Lung microvascular endothelial cell (primary cell): Measurements from ENCODE around the gene IMMT. TPM values are rescaled to one million over a fixed set of nuclear protein-coding genes. Genes with fewer than 3 reads are reported as not detected.
"Not testable (repeated sequence)": the region's sequence is repeated elsewhere in the genome, so short reads cannot be mapped to it uniquely, and the experiment has no call there.

Experiments
- DNase-seq, 2 donors: peaks; one replicate each; pipeline versions ENCODE4 v3.0.0 to v3.0.0-alpha.2; 2010; ENCODE audit warnings: low read depth in 2 of 2
- total RNA-seq: library from RNA; depleted of rRNA; stranded (reverse); fragments of >200 nt; gene quantifications from 2 replicates; pipeline ENCODE4 v1.2.1, GENCODE V29; 2014

Gene IMMT
- 33.7 and 41.2 TPM in 2 replicates for total RNA-seq

DNA sequence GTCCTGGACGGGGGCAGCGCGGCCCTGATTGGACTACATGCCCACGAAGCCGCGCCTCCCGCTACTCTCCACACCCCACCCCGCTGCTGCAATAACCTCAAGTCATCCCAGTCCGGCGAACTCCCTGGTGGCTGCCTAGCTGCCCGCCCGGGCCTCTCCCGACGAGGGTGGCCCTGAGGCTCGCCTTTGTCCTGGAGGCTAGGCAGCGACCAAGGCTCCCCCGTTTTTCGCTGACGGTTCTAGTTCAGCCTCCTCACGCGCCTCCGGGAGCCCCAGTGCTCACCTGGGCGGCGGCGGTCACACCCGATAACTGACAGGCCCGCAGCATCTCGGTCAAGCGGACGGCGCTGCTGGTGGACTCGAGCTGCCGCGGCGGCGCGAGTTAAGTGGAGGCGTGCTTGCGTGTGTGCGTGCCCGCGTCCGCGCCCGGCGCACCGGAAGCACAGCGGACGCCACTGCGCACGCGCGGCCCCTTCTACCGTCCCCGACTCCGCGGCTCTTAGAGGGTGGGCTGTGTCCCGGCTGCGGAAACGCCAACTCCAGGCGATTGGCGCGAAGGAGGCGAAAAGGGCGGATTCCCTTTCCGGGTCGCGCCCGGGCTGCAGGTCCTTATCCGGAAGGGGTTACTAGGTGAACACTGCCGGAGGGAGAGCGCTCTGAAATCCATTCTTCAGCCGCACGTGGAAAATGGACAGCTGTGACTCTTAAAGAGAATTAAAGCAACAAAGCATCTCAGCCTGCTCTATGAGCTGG is at the start of gene IMMT:
TSS of gene IMMT (minus strand) at position 408 of the 753 bp plus-strand sequence. CDS start at position 328, 80 bp downstream.
- DNase-seq: peak; percentile 97 to 98

DNA sequence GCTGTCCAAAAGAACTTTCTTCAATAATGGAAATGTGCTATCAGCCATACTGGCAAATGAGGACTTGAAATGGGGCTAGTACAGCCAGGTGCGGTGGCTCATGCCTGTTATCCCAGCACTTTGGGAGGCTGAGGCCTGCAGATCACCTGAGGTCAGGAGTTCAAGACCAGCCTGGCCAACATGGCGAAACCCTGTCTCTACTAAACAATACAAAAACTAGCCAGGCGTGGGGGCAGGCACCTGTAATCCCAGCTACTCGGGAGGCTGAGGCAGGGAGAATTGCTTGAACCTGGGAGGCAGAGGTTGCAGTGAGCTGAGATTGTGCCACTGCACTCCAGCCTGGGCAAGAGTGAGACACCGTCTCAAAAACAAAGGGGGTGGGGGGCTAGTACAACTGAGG is 49.5 kb upstream of the IMMT start:
- DNase-seq: not testable (repeated sequence)

GRCh38 chr2:86243950-86244733 is 48.9 kb upstream of the IMMT start:
- peak in 1 of 2 donors; percentile 61 for DNase-seq

DNA sequence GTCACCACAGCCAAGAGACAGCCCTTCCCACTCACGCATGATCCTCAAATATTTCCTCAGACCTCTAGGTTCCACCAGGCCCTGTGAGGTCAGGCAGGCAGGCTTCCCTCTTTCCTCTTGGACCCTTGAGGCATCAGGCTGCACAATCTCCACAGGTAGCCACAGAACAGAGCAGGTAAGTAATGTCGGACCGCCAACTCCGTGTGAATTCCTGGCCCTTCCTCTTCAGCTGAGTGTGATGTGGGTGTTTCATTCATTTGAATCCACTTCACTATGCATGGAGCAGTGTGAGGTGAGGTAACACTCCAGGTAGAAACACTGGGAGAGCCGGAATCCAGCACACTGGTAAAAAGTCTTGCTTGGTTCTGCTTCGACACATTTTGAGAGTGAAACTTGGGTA is 48.0 kb upstream of the IMMT start:
- DNase-seq: no peak

DNA sequence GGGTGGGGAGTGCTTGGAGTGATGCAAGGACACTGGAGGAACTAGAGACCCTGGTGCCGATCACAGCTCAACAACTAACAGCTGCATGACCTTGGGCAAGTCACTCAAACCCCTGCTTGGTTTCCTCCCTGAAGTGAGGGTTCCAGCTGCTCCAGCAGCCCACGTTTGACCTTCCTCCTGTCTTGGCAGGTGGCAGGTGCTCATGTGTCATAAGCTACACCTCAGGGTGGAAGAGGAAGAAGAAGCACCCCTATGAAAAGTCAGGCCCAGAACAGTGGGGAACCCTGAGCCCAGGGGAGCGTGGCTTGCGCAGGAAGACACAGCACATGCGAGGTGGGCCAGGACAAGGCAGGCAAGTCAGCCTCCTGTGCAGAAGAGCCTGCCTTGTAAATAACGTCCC is 46.3 kb upstream of the IMMT start:
- no peak for DNase-seq

DNA sequence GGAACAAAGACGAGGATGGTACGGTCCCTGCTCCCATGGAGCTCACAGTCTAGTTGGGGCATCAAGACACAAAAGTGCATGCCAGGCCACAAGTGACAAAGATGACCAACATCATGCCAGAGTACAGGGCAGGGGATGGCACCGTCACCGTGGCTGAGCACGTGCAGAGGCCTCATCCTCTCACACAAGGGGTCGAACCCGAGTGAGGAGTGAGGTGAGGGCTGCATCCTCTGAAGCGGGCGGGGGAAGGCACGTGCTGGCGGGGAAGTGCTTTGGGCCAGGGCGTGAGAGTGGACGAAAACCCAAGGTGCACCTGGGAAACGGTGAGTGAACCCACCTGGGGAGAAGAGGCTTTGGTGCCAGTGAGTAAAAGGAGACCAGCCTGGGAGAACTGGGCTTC is 45.0 kb upstream of the IMMT start:
- no peak for DNase-seq

DNA sequence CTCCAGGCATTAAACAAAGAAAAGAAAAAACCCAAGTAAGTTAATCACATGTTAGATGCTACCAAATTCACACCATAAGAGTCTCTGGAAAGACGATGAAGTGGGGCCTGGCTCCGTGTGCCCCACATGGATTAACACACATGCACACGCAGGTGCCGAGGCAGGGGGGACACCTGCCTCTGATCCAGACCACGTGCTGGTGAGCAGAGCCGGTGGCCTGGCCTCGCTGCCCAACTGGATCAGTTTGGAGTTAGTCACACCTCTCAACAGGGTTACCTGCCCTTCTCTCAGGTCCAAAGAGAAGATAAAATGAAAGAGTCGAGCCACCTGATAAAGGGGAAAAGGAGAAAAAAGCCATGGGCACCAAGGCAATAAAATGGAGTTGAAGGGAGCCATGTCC is 44.5 kb upstream of the IMMT start:
- no peak for DNase-seq

DNA sequence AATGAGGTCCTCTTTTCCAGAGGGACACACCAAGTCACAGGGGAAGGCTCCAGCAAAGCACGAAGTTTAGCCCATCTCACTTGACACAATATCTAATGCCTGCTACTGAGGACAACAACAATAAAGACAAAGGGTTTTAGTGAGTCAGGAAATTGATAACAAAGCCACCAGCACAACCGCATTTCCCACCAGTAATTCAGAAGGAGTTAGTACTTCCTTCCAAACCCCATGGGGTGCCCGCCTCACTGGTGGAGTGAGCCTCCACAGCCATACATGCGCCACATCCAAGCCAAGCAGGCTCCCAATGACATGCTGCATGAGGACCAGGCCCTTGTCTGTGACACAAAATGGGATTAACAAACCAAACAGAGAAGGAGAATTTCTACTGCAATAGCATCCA is 44.1 kb upstream of the IMMT start:
- DNase-seq: no peak

- DNase-seq: no peak
These were observed 43.1 kb upstream of the IMMT start for GRCh38 chr2:86238354-86238753.

DNA sequence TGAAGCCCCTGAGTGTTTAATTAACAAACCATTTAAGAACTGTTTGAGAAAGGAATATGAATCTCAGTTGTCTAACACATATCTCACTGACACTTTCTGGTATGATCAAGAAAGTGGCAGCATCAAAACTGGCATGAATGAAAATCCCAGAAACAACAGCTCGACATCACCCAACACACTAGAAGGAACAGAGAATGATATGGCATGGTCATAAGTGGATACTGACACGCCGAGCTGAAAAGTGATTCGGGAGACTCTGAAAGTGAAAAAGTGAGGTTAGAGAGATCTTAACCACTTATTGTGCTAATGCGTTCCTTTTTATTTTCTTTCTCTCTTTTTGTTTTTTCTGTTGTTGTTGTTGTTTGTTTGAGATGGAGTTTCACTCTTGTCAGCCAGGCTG is 41.9 kb upstream of the IMMT start:
- no peak for DNase-seq

DNA sequence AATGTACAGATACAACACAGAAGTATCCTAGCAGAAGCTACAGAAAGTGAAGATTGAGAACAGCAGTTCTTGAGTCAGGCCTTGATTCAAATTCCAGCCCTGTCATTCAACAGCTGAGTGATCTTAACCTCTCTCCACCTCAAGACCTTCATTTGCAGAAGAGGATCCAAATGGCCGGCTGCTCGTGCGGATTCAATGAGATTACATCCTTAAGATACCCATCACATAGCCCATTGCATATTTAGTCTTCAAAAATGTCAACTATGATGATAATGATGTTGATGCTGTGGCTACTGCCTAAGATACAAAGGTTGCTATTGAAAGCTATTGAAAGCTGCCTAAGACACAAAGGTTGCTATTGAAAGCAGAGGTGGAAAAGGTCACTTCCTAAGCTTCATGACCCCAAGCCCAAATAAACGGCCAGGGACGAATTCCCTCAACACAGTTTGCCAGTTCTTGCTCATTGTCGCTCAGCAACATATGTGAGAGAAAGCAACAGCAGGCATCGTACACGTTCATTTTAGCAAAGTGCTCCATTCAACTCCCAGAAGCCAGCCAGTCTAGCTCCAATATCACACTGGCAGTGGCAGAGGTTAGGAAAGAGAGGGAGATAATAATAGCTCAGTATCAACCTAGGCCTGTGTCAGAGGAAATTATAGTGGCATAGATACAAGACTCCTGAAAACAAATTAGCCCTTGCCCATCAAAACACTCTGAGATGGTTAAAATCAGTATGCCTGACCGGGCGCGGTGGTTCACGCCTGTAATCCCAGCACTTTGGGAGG is 40.1 kb upstream of the IMMT start:
- DNase-seq: no peak

GRCh38 chr2:86234563-86235131 is 39.4 kb upstream of the IMMT start:
- no peak for DNase-seq

DNA sequence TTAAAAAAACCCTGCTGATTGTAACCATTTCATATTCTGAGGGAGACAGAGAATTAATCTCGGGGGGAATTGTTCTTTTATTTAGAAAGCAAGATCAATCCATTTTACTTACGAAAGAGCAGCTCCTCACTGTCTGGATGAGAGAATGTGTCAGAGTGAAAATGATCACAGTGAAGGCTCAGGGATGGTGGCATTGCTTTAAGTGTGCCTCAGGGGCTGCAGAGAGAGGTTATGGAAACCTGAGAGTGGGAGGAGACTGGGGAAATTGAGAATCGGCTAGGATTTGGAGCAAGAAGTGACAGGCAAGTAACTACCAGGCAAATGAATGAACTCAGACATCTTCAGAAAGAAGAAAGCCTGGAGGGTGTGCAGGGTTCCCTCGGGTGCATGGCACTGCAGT is 38.2 kb upstream of the IMMT start:
- no peak for DNase-seq

DNA sequence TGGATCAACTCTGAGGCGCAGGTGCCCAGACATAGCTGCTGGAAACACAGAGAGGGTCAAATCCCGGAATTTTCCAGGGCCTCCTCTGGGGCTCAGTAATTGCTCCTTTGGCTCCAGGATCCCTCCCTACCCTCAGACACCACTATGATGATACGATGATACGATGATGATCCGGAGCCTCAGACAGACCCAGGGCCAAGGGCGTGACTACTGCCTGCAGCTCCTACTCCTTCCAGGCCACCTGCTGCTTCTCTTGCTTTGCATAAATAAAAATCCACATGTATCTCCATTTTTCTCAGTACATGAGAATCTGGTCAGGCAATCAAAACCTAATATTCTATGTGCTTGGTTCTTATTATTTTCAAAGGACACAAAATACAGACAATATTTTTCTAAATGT is 37.6 kb upstream of the IMMT start:
- DNase-seq: no peak

DNA sequence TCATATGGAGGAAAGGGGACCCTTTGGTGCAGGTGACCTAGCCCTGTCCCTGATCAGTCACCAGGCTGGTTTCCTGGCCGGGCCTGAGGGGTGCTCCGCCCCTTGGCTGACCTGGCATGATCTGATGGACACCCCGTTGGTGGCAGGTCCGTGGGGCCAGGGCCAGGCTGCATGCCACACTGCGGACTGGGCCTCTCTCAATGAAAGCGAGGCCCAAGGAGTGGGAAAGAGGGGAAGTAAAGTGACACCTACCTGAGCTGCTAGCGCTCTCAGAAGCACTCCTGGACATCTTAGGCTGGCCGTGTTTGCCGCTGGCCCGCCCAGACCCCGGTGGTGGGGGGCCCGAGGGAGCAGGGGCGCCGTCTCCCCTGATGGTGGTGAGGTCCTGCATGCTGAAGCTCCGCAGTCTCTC is 37.1 kb upstream of the IMMT start:
- no peak for DNase-seq

DNA sequence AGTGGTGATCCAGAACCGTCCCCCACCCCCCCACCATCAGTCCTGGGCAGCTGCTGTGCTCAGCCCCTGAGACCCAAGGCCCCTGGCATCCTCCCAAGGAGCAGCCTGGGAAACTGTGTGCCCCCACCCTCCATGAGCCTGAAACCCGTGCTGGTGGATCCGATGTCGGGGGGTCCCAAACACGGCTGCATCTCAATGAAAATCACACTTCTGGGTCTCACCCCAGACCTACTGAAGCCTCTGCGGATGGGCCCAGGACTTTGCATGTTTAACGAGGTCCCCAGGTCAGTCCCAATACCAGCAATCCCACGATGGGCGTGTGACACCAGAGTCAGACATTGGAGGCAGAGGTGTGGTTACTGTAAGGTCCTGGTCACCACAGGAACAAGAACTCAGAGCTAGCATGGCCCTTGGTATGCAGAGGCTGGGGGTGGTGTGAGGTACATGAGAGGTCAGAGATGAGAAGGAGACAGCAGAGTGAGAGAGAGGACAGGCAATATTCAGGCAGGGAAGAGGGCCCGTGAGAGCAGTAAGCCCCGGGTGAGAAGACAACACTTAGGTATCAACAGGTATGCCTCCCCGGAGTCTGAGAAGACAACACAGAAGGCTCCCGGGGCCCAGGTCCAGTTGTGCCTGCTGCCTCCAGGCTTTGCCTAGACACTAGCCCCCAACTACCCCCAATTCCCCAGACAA is 36.6 kb upstream of the IMMT start:
- no peak for DNase-seq

- DNase-seq: no peak
These were observed 35.7 kb upstream of the IMMT start for GRCh38 chr2:86230961-86231360.

- no peak for DNase-seq
These were observed 34.0 kb upstream of the IMMT start for GRCh38 chr2:86229221-86229620.

GRCh38 chr2:86228574-86228973 is 33.3 kb upstream of the IMMT start:
- not testable (repeated sequence) for DNase-seq

DNA sequence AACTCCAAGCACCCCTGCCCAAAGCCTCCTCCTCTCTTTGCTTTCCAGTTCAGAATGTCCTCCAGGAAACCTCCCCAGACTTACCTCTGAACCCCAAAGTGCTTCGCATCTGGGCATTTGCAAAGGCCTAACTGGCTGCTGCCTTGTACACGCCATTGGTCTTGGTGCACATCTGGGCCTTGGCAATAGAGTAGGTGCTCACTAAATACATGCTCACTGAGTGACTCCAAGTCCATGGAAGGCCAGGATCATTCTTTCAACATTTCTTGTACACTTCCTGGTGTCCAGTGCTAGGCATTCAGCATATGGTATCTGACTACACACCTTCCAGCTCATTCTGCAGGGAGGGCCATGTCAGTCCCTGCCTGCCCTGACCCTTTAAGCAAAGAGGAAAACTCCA is 32.4 kb upstream of the IMMT start:
- no peak for DNase-seq
